ENCODE data around the gene MGLL.

MGLL gene

GRCh38 chr3:127792541-127793292 is 29.6 kb downstream of the MGLL start:
- Mint-ChIP-seq H3K27ac (no peak overlapping the region), H3K4me3 (no peak overlapping the region), H3K27me3 (no peaks in the 10 kb centered on the region)

DNA sequence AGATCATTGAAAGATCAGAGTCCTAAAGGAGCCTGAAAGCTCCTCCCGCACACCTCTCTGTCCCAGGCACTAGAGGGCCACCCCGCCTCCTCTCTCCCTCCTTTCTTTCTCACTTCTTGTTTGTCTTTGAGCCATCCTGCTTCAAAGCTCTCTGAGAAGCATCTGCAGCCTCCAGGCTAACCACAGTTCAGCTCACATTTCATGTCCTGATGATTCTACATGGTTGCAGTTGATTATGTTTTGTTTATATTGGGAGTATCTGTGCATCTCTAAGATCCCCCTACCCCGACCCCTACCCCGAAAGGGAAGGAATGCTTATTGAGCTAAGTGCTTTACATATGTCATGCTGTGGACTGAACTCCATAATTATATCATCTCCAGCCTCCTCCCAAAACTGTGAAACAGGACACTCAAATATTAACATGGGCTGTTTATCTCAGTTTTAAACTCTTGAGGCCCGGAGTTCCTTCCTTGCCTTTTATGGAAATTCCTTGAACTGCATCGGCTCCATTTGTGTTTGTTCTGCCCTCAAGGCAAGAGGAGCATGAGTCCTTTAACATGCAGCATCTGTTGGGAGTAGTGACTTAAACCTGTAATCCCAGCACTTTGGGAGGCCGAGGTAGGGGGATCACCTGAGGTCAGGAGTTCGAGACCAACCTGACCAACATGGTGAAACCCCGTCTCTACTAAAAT is 30.9 kb downstream of the MGLL start:
- no peak overlapping the region for H3K4me3 Mint-ChIP-seq
- no peaks in the 10 kb centered on the region for H3K36me3 Mint-ChIP-seq
- no peak overlapping the region for H3K27ac Mint-ChIP-seq
- no peaks in the 10 kb centered on the region for H3K27me3 Mint-ChIP-seq
- peaks cover 10% of the 10 kb centered on the region for H3K4me1 Mint-ChIP-seq (ENCODE audit: low read depth)
- H3K9me3 Mint-ChIP-seq (ENCODE audit: low read depth): no peaks in the 10 kb centered on the region

More at GRCh38 chr3:127792541-127793292, 29.6 kb downstream of the MGLL start:
- Mint-ChIP-seq H3K36me3 (no peaks in the 10 kb centered on the region), H3K4me1 (ENCODE audit: low read depth) (peaks cover 10% of the 10 kb centered on the region), H3K9me3 (ENCODE audit: low read depth) (no peaks in the 10 kb centered on the region)

GRCh38 chr3:127790882-127791183 is 31.5 kb downstream of the MGLL start:
- Mint-ChIP-seq H3K36me3 (no peaks in the 10 kb centered on the region), H3K27ac (no peak overlapping the region), H3K27me3 (no peaks in the 10 kb centered on the region), H3K4me3 (no peak overlapping the region), H3K9me3 (ENCODE audit: low read depth) (no peaks in the 10 kb centered on the region), H3K4me1 (ENCODE audit: low read depth) (peaks cover 10% of the 10 kb centered on the region)

DNA sequence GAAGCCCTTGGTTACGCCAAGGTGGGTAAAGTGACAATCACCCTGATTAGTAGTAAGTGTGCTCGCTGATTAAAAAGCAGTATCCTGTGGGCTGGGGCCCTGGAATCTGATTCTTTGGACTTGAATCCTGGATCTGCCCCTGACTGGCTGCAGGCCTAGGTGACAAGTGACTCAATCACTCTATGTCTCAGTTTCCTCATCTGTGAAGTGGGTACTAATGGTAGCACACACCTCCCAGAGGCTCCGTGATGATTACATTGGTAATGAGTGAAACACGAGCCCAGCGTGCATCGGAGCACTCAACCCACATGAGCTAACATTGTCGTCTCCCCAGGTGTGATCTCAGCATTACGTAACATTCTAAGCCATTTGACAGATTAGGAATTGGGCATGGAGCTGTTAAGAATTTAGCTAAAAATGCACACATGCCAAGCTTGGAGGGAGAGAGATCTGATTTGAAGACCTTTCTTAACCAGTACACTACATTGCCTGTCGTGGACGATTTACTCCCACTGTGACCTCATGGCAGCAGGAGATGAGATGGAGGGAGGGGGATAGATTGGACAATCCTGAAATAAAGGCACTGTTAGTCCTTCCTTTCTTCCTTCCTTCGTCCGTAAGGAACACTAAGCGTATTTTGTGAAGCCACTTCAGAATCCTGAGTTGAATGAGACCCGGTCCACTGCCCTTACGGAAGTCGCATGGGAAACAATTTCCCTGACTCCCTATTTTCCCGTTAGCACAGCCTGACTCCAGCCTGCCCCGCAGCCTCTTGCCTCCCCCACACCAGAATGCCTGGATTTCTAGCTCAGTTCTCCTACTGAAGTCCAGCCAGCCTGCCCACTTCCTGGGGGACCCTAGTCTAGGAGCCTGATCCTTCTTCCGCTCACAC is 32.1 kb downstream of the MGLL start:
- Mint-ChIP-seq H3K27ac (no peak overlapping the region), H3K4me1 (ENCODE audit: low read depth) (peaks cover 10% of the 10 kb centered on the region), H3K36me3 (no peaks in the 10 kb centered on the region), H3K4me3 (no peak overlapping the region), H3K27me3 (no peaks in the 10 kb centered on the region), H3K9me3 (ENCODE audit: low read depth) (no peaks in the 10 kb centered on the region)

- H3K4me1 Mint-ChIP-seq (ENCODE audit: low read depth): peaks cover 10% of the 10 kb centered on the region
- no peaks in the 10 kb centered on the region for H3K9me3 Mint-ChIP-seq (ENCODE audit: low read depth)
- no peaks in the 10 kb centered on the region for H3K36me3 Mint-ChIP-seq
- no peak overlapping the region for H3K27ac Mint-ChIP-seq
- H3K27me3 Mint-ChIP-seq: no peaks in the 10 kb centered on the region
- no peak overlapping the region for H3K4me3 Mint-ChIP-seq
Measured at GRCh38 chr3:127789051-127789450, 33.3 kb downstream of the MGLL start.

DNA sequence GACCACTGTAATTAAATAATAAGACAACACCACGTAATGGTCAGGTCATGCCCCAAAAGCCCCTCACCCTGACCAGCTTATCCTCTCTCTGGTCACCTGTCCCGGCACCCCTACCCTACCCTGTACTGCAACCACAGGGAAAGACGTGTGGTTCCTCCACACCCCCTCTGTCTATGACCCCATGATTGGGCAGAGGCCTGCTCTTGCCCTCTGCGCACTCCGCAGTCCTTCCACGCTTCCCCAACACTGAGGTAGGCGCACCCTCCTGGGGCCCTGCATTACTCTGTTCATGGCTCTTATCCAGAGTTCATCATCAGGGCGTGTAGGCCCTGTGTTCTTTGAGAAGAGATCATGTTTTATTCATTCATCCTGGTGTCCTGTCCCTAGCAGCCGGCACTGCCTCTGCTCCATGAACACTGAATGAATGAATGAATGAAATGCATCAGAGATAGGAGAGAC is 33.8 kb downstream of the MGLL start:
- no peak overlapping the region for H3K27ac Mint-ChIP-seq
- H3K4me3 Mint-ChIP-seq: no peak overlapping the region
- no peaks in the 10 kb centered on the region for H3K36me3 Mint-ChIP-seq
- H3K27me3 Mint-ChIP-seq: no peaks in the 10 kb centered on the region
- H3K9me3 Mint-ChIP-seq (ENCODE audit: low read depth): no peaks in the 10 kb centered on the region
- H3K4me1 Mint-ChIP-seq (ENCODE audit: low read depth): peaks cover 10% of the 10 kb centered on the region

DNA sequence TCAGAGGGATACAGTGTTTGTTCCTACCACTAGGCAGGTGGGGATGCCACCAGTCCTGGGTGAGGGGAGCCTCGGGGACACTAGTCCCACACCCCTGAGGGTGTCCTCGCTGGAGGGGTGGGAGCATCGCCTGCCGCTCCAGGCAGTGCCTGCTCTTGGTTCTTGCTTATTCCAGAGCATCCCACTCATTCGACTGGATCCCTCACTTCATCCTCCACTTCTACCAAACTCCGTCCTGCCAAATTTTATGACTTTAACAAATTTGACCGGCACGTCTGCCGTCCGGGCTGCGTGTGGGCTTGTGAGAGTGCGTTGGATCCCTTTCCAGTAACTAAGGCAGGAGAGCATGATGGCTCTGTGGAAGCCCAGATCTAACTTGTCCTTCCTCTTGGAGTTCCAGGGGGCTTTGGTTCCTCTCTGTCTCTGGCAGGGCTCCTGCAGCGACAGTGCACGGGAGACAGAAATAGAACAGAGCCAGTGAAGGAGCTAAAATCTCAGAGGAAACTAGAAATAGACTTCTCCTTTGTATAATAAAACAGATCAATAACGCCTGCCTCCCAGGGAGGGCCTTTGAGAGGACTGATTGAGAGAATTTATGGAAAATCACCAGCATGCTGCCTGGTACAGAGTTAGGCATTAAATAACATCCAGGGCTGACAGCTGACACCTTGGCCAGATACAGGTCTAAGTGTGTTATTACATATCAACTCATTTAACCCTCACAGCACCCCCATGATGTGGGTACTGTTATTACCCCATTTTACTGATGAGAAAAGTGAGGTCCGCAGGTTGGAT is 34.5 kb downstream of the MGLL start:
- Mint-ChIP-seq H3K9me3 (ENCODE audit: low read depth) (no peaks in the 10 kb centered on the region), H3K4me3 (no peak overlapping the region), H3K4me1 (ENCODE audit: low read depth) (peaks cover 10% of the 10 kb centered on the region), H3K36me3 (no peaks in the 10 kb centered on the region), H3K27ac (no peak overlapping the region), H3K27me3 (no peaks in the 10 kb centered on the region)

DNA sequence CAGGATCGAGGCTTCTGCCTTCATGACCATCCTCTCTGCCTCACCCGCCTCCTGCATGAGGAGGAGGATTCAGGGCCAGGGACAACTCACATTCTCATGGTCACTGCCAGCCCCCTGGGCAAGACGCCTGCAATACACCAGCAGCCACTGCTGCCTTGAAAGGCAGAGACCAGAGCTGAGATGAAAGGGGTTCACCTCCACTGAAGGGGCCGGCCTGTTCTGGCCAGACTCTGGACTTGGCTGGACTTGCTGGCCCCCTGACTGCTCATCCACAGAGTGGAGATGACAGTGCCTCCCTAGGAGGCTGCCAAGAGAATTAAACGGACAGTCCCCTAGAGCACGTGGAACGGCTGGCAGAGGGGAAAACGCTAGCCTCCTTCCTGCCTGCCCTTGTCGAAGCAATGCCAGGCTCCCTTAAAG is 35.2 kb downstream of the MGLL start:
- Mint-ChIP-seq H3K27me3 (no peaks in the 10 kb centered on the region), H3K36me3 (no peaks in the 10 kb centered on the region), H3K27ac (no peak overlapping the region), H3K4me3 (no peak overlapping the region), H3K4me1 (ENCODE audit: low read depth) (peaks cover 9% of the 10 kb centered on the region), H3K9me3 (ENCODE audit: low read depth) (no peaks in the 10 kb centered on the region)

GRCh38 chr3:127786353-127787070 is 35.8 kb downstream of the MGLL start:
- no peak overlapping the region for H3K27ac Mint-ChIP-seq
- no peak overlapping the region for H3K4me3 Mint-ChIP-seq
- no peaks in the 10 kb centered on the region for H3K9me3 Mint-ChIP-seq (ENCODE audit: low read depth)
- no peaks in the 10 kb centered on the region for H3K36me3 Mint-ChIP-seq
- no peaks in the 10 kb centered on the region for H3K27me3 Mint-ChIP-seq
- H3K4me1 Mint-ChIP-seq (ENCODE audit: low read depth): peaks cover 5% of the 10 kb centered on the region

DNA sequence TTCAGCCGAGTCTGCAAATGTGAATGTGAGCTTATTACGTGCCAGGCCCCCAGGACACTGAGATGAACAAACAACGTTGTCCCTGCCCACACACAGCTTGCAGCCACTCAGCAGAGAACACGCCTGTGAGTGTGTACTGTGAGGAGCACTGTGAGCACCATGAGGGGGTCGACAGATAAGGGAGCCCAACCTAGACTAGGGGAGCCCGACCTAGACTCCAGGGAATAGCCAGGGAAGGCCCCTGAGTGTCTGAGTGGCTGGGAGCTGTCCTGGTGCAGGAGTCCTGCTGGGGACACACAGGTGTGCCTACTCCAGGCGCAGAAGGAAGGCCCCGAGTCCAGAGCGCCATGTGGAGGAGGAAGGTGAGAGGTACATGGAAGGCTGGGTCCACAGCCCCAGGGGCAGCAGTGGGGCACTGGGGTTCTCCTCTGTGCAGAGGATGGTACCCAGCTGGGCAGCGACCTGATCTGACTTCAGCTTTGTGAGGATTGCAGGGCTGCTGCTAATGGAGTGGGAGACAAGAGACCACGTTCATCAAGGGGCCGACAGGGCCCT is 36.5 kb downstream of the MGLL start:
- Mint-ChIP-seq H3K27me3 (no peaks in the 10 kb centered on the region), H3K27ac (no peak overlapping the region), H3K4me1 (ENCODE audit: low read depth) (no peaks in the 10 kb centered on the region), H3K9me3 (ENCODE audit: low read depth) (no peaks in the 10 kb centered on the region), H3K4me3 (no peak overlapping the region), H3K36me3 (no peaks in the 10 kb centered on the region)

- H3K4me3 Mint-ChIP-seq: no peak overlapping the region
- no peak overlapping the region for H3K27ac Mint-ChIP-seq
- H3K4me1 Mint-ChIP-seq (ENCODE audit: low read depth): no peaks in the 10 kb centered on the region
- no peaks in the 10 kb centered on the region for H3K9me3 Mint-ChIP-seq (ENCODE audit: low read depth)
- H3K36me3 Mint-ChIP-seq: no peaks in the 10 kb centered on the region
- no peaks in the 10 kb centered on the region for H3K27me3 Mint-ChIP-seq
Measured at GRCh38 chr3:127784865-127785710, 37.2 kb downstream of the MGLL start.

- H3K4me3 Mint-ChIP-seq: no peak overlapping the region
- H3K4me1 Mint-ChIP-seq (ENCODE audit: low read depth): peaks cover 2% of the 10 kb centered on the region
- H3K9me3 Mint-ChIP-seq (ENCODE audit: low read depth): no peaks in the 10 kb centered on the region
- no peaks in the 10 kb centered on the region for H3K36me3 Mint-ChIP-seq
- H3K27me3 Mint-ChIP-seq: no peaks in the 10 kb centered on the region
- H3K27ac Mint-ChIP-seq: no peak overlapping the region
Measured at GRCh38 chr3:127784283-127784682, 38.0 kb downstream of the MGLL start.

- H3K9me3 Mint-ChIP-seq (ENCODE audit: low read depth): no peaks in the 10 kb centered on the region
- H3K36me3 Mint-ChIP-seq: no peaks in the 10 kb centered on the region
- peaks cover 2% of the 10 kb centered on the region for H3K4me1 Mint-ChIP-seq (ENCODE audit: low read depth)
- H3K27me3 Mint-ChIP-seq: no peaks in the 10 kb centered on the region
- no peak overlapping the region for H3K4me3 Mint-ChIP-seq
- H3K27ac Mint-ChIP-seq: no peak overlapping the region
Measured at GRCh38 chr3:127783642-127784160, 38.6 kb downstream of the MGLL start.

Measured in activated naive CD8-positive, alpha-beta T cell (primary cell).